ENCODE measurements around the gene EXOC4.
"Not testable (repeated sequence)": the region's sequence is repeated elsewhere in the genome, so short reads cannot be mapped to it uniquely, and the experiment has no call there.

The EXOC4 gene

GRCh38 chr7:133320891-133321290 is 68.0 kb downstream of the EXOC4 start:
- no peak for DNase-seq

GRCh38 chr7:133321366-133321765 is 68.5 kb downstream of the EXOC4 start:
- DNase-seq: not testable (repeated sequence)

DNA sequence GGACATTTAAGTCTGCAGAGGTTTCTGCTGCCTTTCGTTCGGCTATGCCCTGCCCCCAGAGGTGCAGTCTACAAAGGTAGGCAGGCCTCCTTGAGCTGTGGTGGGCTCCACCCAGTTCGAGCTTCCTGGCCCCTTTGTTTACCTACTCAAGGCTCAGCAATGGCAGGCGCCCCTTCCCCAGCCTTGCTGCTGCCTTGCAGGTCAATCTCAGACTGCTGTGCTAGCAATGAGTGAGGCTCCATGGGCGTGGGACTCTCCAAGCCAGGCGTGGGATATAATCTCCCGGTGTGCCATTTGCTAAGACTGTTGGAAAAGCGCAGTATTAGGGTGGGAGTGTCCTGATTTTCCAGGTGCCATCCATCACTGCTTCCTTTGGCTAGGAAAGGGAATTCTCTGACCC is 73.9 kb downstream of the EXOC4 start:
- DNase-seq: not testable (repeated sequence)

- DNase-seq: not testable (repeated sequence)
Measured at GRCh38 chr7:133328021-133328420, 75.1 kb downstream of the EXOC4 start.

DNA sequence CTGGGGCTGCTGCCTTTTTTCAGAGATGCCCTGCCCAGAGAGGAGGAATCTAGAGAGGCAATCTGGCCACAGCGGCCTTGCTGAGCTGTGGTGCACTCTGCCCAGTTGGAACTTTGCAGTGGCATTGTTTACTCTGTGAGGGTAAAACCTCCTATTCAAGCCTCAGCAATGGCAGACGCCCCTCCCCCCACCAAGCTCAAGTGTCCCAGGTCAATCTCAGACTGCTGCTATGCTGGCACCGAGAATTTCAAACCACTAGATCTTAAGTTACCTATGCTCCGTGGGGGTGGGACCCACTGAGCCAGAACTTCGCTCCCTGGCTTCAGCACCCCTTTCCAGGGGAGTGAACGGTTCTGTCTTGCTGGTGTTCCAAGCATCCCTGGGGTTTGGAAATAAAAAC is 77.2 kb downstream of the EXOC4 start:
- DNase-seq: no peak

DNA sequence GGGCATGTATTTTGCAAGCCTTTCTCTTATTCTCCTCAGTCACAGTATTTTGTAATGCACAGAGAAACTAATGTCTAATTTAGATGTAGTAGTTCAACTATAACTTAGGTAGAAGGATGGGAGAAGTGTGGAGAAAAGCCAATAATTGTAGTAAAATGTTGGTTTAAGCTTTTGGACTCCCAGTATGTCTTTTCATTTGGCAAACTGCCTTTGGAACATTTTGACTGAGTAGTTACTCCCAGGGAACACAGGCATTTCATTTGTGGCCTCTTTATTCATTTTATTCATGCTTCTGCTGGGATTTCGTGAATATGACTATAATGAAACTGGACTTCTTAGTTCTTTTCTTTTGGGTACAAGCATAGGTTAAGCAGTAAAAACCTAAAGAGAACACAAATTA is 79.0 kb downstream of the EXOC4 start:
- DNase-seq: no peak

- DNase-seq: no peak
Measured at GRCh38 chr7:133339772-133340171, 86.9 kb downstream of the EXOC4 start.

DNA sequence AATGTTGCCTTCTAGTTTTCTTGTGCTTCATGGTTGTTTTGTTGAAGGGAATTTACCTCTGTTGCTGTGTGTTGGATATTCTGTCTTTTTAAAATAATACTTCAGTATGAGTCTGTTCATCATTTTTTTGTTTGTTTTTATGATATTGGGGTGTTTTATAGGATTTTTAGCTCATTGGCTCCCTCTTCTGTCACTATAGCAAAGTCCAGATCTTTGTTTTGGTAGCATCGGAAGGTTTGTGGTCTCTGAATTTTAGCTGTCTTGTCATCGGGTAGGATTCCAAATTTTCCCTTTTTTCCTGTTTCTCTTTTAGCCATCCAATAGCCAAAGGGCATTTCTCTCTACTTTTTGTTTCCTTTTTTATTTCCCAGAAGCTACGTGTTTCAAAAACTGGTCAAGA is 91.4 kb downstream of the EXOC4 start:
- peak; percentile 12 for DNase-seq

GRCh38 chr7:133345690-133346421 is 93.0 kb downstream of the EXOC4 start:
- DNase-seq: no peak

GRCh38 chr7:133348250-133348649 is 95.4 kb downstream of the EXOC4 start:
- DNase-seq: no peak

DNA sequence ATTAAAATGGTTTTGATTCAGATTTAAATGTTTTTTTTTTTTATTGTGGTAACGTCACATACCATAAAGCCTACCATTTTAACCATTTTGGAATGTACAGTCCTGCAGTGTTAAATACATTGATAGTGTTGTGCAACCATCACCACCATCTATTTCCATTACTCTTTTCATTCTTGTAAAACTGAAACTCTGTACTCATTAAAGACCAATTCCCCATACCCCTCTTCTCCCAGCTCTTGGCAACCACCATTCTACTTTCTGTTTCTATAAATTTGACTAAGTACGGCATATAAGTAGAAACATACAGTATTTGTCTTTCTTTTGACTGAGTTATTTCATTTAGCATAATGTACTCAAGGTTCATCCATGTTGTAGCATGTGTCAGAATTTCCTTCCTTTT is 96.2 kb downstream of the EXOC4 start:
- DNase-seq: no peak

DNA sequence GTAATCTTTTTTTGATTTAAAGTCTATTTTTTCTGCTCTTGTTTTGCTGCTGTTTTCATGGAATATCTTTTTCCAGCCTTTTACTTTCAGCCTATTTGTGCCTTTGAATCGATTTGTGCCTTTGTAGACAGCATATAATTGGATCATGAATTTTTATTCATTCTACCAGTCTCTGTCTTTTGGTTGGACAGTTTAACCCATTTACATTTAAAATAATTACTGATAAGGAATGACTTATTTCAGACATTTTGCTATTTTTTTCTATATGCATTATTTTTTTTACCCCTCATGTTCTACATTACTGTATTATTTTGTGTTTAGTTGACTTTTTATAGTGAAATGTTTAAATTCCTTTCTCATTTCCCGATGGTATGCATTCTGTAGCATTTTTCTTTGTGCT is 99.6 kb downstream of the EXOC4 start:
- no peak for DNase-seq

- no peak for DNase-seq
Measured at GRCh38 chr7:133353775-133354174, 100.9 kb downstream of the EXOC4 start.

GRCh38 chr7:133354546-133355324 is 101.9 kb downstream of the EXOC4 start:
- no peak for DNase-seq

- no peak for DNase-seq
Measured at GRCh38 chr7:133355325-133355708, 102.4 kb downstream of the EXOC4 start.

GRCh38 chr7:133355822-133356221 is 102.9 kb downstream of the EXOC4 start:
- DNase-seq: no peak

- no peak for DNase-seq
Measured at GRCh38 chr7:133358708-133359107, 105.8 kb downstream of the EXOC4 start.

- no peak for DNase-seq
Measured at GRCh38 chr7:133359449-133359848, 106.6 kb downstream of the EXOC4 start.

- DNase-seq: no peak
Measured at GRCh38 chr7:133360201-133360600, 107.3 kb downstream of the EXOC4 start.

DNA sequence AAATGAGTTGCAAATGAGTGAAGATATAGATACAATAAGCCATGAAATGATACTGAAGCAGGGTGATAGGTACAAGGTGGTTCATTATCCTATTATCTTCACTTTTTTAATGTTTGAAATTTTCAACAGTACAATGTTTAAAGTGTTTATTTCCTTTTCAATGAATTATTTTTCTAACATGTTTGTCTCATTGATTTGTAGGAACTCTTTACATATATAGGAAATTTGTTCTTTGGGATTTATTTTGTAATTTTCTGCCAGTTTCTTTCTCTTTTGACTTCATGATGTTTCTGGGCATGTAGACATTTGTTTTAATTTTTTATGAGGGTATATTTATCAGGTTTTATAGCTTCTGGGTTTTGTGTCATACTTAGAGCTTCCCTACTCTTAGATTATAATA is 108.9 kb downstream of the EXOC4 start:
- DNase-seq: no peak

GRCh38 chr7:133364959-133365690 is 112.2 kb downstream of the EXOC4 start:
- DNase-seq: no peak

DNA sequence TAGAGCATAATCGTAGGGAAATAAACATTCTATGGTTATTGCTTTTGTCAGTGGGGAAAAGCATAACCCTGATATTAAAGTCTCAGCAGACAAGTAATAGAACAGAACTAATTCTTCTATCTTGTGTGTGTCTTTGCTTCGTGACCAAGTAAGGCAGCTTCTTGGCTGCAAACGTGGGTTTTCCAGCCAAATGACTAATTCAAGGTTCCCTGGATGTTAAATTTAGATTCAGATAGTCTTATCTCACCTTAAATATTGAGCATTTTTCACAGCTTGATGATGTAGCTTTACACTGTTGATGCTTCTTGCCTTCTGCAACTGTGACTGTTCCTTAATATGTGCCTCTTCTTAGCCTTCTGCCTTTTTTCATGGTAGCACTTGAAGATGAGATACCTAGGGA is 113.0 kb downstream of the EXOC4 start:
- no peak for DNase-seq

DNA sequence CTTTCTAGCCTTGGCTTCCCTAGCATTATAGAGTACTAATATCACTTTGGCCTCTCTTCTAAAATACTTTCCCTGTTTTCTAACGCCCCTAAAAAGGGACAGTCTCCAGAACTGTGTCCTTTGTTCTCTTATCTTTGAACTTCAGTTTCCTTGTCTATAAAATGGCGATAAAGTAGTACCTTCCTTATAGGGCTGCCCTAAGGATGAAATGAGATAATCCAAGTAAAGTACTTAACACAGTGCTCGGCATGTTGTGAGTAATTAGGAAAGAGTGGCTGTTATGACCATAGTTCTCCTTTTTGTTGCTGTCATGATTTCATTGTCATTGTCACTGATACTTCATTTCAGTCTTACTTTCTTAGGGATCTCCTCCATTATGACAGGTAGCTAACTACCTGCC is 114.7 kb downstream of the EXOC4 start:
- DNase-seq: no peak

- DNase-seq: no peak
Measured at GRCh38 chr7:133369130-133369529, 116.3 kb downstream of the EXOC4 start.
